GM12874 (cell line): Measurements from ENCODE around the gene MEIS3.

ENCODE experiments used
- CTCF ChIP-seq: IDR thresholded peaks from 2 replicates; pipeline ENCODE4 v1.5.1; 2011; ENCODE audit warnings: low read depth, mild to moderate bottlenecking, control low read depth, low read length, moderate library complexity; ENCODE audit not compliant: insufficient read depth

MEIS3 gene

GRCh38 chr19:47419030-47419783, at the start of gene MEIS3:
TSS of gene MEIS3 (minus strand) at chr19:47419527. CDS start at chr19:47419081, 446 bp downstream.
- TF ChIP-seq CTCF = no peak

- TF ChIP-seq CTCF = no peak
Observed at GRCh38 chr19:47467914-47468313, 48.6 kb upstream of the MEIS3 start.

GRCh38 chr19:47465957-47466356, 46.6 kb upstream of the MEIS3 start:
- no peak for TF ChIP-seq CTCF

GRCh38 chr19:47464675-47465419, 45.5 kb upstream of the MEIS3 start:
- TF ChIP-seq CTCF = no peak

- TF ChIP-seq CTCF = no peak
Observed at GRCh38 chr19:47461876-47462275, 42.5 kb upstream of the MEIS3 start.

- no peak for TF ChIP-seq CTCF
Observed at GRCh38 chr19:47459477-47459876, 40.1 kb upstream of the MEIS3 start.

GRCh38 chr19:47458672-47459071, 39.3 kb upstream of the MEIS3 start:
- no peak for TF ChIP-seq CTCF
